NCI-H2107 treated with DMSO at 0.1 percent for 48 hours (cell line): ENCODE measurements around the gene NR3C1.

ENCODE experiments used
- DNase-seq: peaks from one replicate; lab custom pipeline; 2025; ENCODE audit not compliant: unreplicated experiment; lab: John Stamatoyannopoulos, UW

The NR3C1 gene

GRCh38 chr5:143267186-143267585 lies 136.3 kb downstream of the NR3C1 start:
- DNase-seq, result no peak

- no peak for DNase-seq
Observed at GRCh38 chr5:143265995-143266394, 137.5 kb downstream of the NR3C1 start.

- no peak for DNase-seq
Observed at GRCh38 chr5:143263272-143263810, 140.1 kb downstream of the NR3C1 start.

GRCh38 chr5:143262393-143263174 lies 140.9 kb downstream of the NR3C1 start:
- DNase-seq, result no peak

- DNase-seq, result no peak
Observed at GRCh38 chr5:143261748-143262392, 141.6 kb downstream of the NR3C1 start.

- no peak for DNase-seq
Observed at GRCh38 chr5:143259254-143259605, 144.3 kb downstream of the NR3C1 start.

- DNase-seq, result no peak
Observed at GRCh38 chr5:143258559-143259253, 144.8 kb downstream of the NR3C1 start.

- DNase-seq, result no peak
Observed at GRCh38 chr5:143254819-143255218, 148.7 kb downstream of the NR3C1 start.

- no peak for DNase-seq
Observed at GRCh38 chr5:143251946-143252345, 151.5 kb downstream of the NR3C1 start.

GRCh38 chr5:143251190-143251589 lies 152.3 kb downstream of the NR3C1 start:
- no peak for DNase-seq

GRCh38 chr5:143249851-143250250 lies 153.6 kb downstream of the NR3C1 start:
- DNase-seq, result no peak

- no peak for DNase-seq
Observed at GRCh38 chr5:143248822-143249579, 154.5 kb downstream of the NR3C1 start.

GRCh38 chr5:143248391-143248790 lies 155.1 kb downstream of the NR3C1 start:
- DNase-seq, result no peak

- DNase-seq, result no peak
Observed at GRCh38 chr5:143247134-143247815, 156.2 kb downstream of the NR3C1 start.

- DNase-seq, result peak; percentile 3
Observed at GRCh38 chr5:143245929-143246561, 157.4 kb downstream of the NR3C1 start.

GRCh38 chr5:143244990-143245389 lies 158.5 kb downstream of the NR3C1 start:
- DNase-seq, result no peak

GRCh38 chr5:143244000-143244736 lies 159.3 kb downstream of the NR3C1 start:
- no peak for DNase-seq

GRCh38 chr5:143243103-143243502 lies 160.4 kb downstream of the NR3C1 start:
- DNase-seq, result no peak

- DNase-seq, result no peak
Observed at GRCh38 chr5:143241892-143242291, 161.6 kb downstream of the NR3C1 start.
